ENCODE data around the gene DHRS7.
"Not testable (repeated sequence)": the region's sequence is repeated elsewhere in the genome, so short reads cannot be mapped to it uniquely, and the experiment has no call there.

The DHRS7 gene

DNA sequence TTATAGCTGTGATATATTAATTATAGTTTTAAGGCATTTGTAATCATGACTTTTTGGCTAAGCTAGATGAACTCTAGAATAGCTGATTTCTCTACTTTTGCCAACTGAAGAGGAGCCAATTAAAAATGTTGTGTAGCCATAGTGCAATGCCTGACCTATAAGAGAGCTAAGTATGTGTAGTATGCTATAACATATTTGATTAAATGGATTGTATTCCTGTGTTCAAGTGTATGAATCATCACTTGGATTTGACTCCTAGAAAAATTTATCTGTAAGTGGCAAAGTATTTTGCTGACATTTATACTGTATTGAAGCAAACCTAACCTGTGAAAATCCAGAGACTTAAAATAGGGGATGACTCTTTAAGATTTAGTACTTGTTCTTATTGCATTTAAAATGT is 39.3 kb downstream of the DHRS7 start:
- DNase-seq, result no peak

DNA sequence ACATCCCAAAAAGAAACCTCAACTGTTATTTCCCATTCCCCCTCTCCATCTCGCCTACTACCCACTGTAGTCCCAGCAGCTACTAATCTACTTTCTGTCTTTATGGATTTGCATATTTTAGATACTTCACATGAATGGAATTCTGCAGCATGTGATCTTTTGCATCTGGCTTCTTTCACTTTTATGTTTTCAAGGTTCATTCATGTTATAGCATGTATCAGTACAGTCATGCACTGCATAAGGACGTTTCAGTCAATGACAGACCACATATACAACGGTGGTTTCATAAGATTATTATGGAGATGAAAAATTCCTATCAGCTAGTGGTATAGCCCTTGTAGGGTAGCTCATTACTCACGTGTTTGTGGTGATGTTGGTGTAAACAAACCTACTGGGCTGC is 49.0 kb downstream of the DHRS7 start:
- no peak for DNase-seq

DNA sequence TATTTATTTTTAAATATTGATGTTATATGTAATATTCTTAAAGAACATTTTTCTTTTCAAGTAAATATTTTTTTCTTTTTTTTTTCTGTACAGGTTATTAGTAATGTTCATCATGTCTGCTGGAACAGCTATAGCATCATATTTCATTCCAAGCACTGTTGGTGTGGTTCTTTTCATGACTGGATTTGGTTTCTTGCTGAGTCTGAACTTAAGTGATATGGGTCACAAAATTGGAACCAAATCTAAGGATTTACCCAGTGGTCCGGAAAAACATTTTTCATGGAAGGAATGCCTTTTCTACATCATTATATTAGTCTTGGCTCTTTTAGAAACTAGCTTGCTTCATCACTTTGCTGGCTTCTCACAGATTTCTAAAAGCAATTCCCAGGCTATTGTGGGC is 50.3 kb downstream of the DHRS7 start:
- no peak for DNase-seq

DNA sequence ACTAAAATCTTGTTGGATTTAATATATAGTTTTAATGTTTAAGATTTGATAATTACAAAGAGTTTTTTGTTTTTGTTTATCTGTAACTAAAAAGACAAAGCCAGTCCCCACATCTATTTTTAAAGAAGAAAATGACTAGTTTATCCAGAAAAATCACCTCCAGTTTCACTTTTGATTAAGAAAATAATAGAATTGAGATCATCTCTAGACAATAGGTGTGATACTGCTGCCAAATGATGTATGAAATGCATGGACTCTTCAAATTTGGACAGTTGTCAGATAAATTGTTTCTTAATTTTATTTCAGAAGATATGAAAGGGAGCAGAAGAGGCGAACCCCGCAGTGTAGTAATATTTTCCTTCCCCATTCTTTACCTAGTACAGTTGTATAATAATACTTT is 53.5 kb downstream of the DHRS7 start:
- DNase-seq, result no peak

DNA sequence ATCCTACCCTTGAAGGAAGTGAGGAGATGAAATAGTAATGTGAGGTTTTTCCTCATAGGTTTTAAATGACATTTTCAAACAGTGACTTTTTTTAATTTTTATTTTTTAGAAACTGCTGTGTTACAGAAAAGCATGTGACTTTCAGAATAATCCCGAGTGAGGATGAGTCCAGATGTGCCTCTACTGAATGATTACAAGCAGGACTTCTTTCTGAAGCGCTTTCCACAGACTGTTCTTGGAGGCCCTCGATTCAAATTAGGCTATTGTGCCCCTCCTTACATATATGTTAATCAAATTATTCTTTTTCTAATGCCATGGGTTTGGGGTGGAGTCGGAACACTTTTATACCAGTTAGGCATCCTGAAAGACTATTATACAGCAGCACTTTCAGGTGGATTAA is 57.7 kb downstream of the DHRS7 start:
- DNase-seq, result no peak

DNA sequence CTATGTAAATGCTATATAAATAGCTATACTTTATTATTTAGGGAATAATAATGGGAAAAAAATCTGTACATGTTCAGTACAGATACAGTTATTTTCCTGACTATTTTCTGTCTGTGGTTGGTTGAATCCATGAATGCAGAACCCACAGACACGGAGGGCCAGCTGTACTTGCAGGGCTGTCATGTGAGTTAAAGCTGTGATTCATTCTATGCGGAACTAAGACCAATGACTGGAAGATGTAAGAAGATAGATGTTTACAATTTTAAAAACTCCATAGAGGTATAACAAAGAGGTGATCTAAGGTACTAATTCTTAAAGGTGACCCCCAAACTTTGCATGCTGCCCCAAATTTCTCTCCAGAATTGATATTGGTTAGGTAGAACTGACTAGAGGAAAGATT is 58.9 kb downstream of the DHRS7 start:
- DNase-seq, result no peak

DNA sequence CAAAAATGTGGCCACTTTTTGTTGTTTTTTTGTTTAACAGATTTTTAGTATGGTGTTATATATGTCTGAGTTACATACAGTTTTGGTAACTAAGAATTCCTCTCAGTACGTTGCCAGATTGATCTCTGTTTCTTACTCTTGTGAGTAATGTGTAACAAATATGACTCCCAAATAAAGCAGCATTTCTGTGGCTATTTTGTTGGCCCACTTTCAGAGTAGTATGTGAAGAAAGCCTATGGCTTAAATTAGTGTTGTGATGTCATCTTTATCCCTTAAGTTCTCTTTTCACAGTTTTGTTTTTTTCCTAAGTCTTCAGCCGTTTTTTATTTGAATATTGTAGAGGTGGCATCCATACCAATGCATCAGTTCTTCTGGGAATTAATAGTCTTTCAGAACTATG is 62.8 kb downstream of the DHRS7 start:
- no peak for DNase-seq

DNA sequence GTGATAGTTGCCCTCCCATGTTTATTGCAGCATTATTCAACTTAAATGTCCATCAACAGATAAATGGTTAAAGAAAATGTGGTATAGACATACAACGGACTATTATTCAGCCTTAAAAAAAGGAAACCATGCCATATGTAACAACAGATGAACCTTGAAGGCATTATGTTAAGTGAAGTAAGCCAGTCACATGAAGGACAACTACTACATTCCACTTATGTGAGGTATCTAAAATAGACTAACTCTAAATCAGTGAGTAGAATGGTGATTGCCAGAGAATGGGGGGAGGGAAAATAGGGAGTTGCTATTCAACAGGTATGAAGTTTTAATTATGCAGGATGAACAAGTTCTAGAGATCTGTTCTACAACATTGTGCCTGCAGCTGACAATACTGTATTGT is 63.4 kb downstream of the DHRS7 start:
- no peak for DNase-seq

DNA sequence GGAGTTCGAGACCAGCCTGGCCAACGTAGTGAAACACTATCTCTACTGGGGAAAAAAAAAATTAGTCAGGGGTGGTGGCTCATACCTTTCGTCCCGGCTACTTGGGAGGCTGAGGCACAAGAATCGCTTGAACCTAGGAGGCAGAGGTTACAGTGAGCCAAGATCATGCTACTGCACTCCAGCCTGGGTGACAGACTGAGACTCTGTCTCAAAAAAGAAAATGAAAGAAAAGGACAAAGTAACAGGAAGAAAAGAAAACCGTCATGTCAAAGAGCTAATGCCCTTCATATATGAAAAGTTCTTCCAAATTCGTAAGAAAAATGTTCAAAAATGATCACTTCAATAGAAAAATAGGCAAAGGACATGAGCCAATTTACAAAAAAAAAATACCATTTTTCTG is 65.3 kb downstream of the DHRS7 start:
- DNase-seq, result not testable (repeated sequence)

DNA sequence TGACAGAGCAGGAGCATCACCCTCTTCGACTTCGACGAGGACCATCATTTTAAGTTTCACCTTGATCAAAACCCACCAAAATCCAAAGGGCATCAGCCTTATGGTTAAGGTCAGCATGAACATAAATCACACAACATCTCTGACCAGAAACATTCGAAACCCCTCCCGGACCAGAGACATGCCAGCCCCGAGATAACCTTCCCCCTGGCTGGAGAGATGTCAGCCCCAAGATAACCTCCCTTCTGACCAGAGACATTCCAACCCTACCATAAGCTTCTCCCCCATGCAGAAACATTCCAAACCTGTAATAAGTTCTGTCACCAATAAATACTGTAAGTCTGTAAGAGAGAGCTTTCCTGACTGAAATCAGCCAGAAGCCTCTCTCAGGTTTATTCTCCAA is 67.2 kb downstream of the DHRS7 start:
- DNase-seq, result no peak

DNA sequence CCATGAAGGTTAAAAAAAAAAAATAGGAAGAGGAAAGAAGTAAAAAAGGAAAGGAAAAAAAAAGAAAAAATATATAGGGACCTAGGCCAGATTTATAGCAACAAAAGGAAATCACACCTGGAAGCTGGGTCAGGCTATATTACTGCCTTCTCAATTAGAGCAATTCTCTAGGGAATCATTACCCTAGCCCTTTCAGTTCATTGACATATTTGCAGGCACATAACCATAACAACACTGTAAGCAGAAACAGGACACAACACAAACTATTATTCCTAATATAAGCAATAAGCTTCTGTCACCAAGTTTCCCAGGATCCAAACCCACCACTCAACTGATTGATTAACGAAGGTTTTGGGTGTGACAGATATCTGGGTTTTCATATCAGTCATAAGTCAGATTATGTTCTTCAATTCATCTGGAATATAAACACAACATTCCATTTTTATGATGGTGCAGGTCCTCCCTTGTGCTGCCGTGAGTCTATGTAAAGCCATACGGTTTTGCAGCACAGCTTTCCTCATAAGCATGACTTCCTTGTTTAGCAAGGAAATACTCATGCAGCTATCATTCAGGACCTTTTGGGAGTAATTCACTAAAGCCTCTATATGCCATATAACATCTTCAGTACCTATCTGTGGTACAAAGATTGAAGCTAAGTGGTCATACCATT is 69.3 kb downstream of the DHRS7 start:
- DNase-seq, result no peak

DNA sequence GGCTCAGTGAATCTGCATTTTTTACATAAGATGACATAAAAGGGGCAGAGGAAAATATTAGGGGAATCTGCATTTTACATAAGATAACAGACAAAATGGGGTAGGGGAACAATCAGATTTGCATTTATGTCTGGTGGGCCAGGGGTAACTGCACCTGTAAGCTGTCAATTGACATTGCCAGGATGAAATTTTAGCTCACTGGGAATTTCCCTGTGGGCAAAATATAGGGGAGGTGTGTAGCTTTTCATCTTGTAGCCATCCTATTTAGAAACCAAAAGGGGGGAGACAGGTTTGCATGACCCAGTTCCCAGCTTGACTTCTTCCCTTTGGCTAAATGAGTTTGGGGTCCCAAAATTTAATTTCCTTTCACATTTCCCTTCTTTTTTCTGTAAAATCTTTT is 70.0 kb downstream of the DHRS7 start:
- no peak for DNase-seq

DNA sequence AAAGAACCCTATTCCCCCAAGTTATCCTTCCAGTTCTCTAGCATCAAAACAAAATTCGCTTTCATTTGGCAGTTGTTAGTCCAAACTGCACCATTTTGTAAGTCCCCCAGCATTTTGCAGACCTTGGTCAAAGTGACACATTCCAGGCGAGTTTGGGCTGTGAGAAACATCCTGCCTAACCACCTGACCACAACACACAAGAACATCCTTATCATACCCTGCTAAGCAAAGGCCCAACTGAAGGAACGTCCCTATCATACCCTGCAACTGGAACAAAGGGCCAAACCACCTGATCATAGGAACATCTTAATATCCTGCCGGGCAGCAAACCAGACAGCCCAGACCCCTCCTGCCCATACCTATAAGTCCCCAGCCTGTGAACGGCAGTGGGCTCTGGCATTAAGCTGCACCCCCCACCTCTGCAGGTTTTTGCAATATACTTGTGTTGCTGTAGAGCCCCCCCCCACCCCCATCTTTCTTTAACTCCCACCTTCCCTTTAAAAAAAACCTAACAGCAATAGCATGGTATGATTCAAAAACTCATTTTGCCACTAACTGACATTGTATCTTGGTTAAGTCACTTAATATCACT is 70.8 kb downstream of the DHRS7 start:
- DNase-seq, result no peak

Measured in NCI-H1092 treated with DMSO at 0.1 percent for 48 hours (cell line).